H9 (cell line): ENCODE measurements around the gene ITGB2. TPM values are rescaled to one million over a fixed set of nuclear protein-coding genes. Genes with fewer than 3 reads are reported as not detected.

ENCODE experiments used
- DNase-seq: peaks from one replicate; pipeline ENCODE4 v3.0.0-alpha.2; 2017
- H2AFZ ChIP-seq: one replicate; pipeline ENCODE4 v1.6.1; 2013; ENCODE audit warnings: mild to moderate bottlenecking, low read length, control low read depth, moderate library complexity
- H2AK5ac ChIP-seq: 2 replicates; pipeline ENCODE4 v1.6.1; 2013; ENCODE audit warnings: low read length, control low read depth, mixed read lengths; ENCODE audit not compliant: insufficient read length
- H2BK120ac ChIP-seq: one replicate; pipeline ENCODE4 v1.6.1; 2013; ENCODE audit warnings: low read depth, mild to moderate bottlenecking, low read length, control low read depth, inconsistent platforms; ENCODE audit not compliant: poor library complexity, severe bottlenecking
- H2BK12ac ChIP-seq: 2 replicates; pipeline ENCODE4 v1.6.1; 2013; ENCODE audit warnings: low read length, control low read depth, mixed read lengths, low read depth; ENCODE audit not compliant: insufficient read length
- H2BK15ac ChIP-seq: 2 replicates; pipeline ENCODE4 v1.6.1; 2013; ENCODE audit warnings: low read depth, low read length, control low read depth
- H2BK20ac ChIP-seq: one replicate; pipeline ENCODE4 v1.6.1; 2013; ENCODE audit warnings: low read depth, mild to moderate bottlenecking, low read length, control low read depth, inconsistent platforms; ENCODE audit not compliant: poor library complexity, severe bottlenecking
- H2BK5ac ChIP-seq: 2 replicates; pipeline ENCODE4 v1.6.1; 2013; ENCODE audit warnings: low read length, control low read depth, mixed read lengths; ENCODE audit not compliant: insufficient read length
- H3K14ac ChIP-seq: 2 replicates; pipeline ENCODE4 v1.6.1; 2013; ENCODE audit warnings: low read length, control low read depth; ENCODE audit not compliant: insufficient read depth
- H3K18ac ChIP-seq: 2 replicates; pipeline ENCODE4 v1.6.1; 2013; ENCODE audit warnings: low read depth, mild to moderate bottlenecking, mixed read lengths, low read length, control low read depth; ENCODE audit not compliant: insufficient read length
- H3K23ac ChIP-seq: 2 replicates; pipeline ENCODE4 v1.6.1; 2013; ENCODE audit warnings: low read length, control low read depth, mixed read lengths, low read depth; ENCODE audit not compliant: insufficient read length
- H3K23me2 ChIP-seq: 2 replicates; pipeline ENCODE4 v1.6.1; 2013; ENCODE audit warnings: low read depth, mild to moderate bottlenecking, mixed read lengths, low read length, control low read depth; ENCODE audit not compliant: insufficient read length, poor library complexity, severe bottlenecking
- H3K27ac ChIP-seq: 2 replicates; pipeline ENCODE4 v1.5.1; 2013; ENCODE audit warnings: low read length, control low read depth, mixed read lengths, low read depth; ENCODE audit not compliant: insufficient read length
- H3K27me3 ChIP-seq: 2 replicates; pipeline ENCODE4 v1.6.1; 2013; ENCODE audit warnings: low read length, control low read depth, inconsistent platforms; ENCODE audit not compliant: insufficient read depth
- H3K4ac ChIP-seq: 2 replicates; pipeline ENCODE4 v1.6.1; 2013; ENCODE audit warnings: low read depth, mild to moderate bottlenecking, control low read depth, inconsistent platforms, low read length, moderate library complexity
- H3K4me1 ChIP-seq: 2 replicates; pipeline ENCODE4 v1.6.1; 2013; ENCODE audit warnings: low read length, control low read depth, inconsistent platforms; ENCODE audit not compliant: insufficient read depth
- H3K4me2 ChIP-seq: 2 replicates; pipeline ENCODE4 v1.6.1; 2013; ENCODE audit warnings: low read length, control low read depth, mixed read lengths; ENCODE audit not compliant: insufficient read length, insufficient read depth
- H3K56ac ChIP-seq: 2 replicates; pipeline ENCODE4 v1.6.1; 2013; ENCODE audit warnings: low read depth, mild to moderate bottlenecking, mixed read lengths, low read length, control low read depth; ENCODE audit not compliant: insufficient read length
- H3K79me1 ChIP-seq: 2 replicates; pipeline ENCODE4 v1.6.1; 2013; ENCODE audit warnings: low read depth, mild to moderate bottlenecking, moderate library complexity, low read length, control low read depth, inconsistent platforms; ENCODE audit not compliant: insufficient read depth, poor library complexity, severe bottlenecking
- H3K79me2 ChIP-seq: 2 replicates; pipeline ENCODE4 v1.6.1; 2013; ENCODE audit warnings: low read length, control low read depth, inconsistent platforms; ENCODE audit not compliant: insufficient read depth
- H3K9ac ChIP-seq: 2 replicates; pipeline ENCODE4 v1.6.1; 2013; ENCODE audit warnings: low read length, control low read depth, mixed read lengths; ENCODE audit not compliant: insufficient read length; ENCODE audit errors: extremely low read depth
- H3K9me3 ChIP-seq: one replicate; pipeline ENCODE4 v1.6.1; 2013; ENCODE audit warnings: low read depth, low read length, inconsistent platforms; ENCODE audit not compliant: control insufficient read depth
- H3T11ph ChIP-seq: one replicate; pipeline ENCODE4 v1.6.1; 2013; ENCODE audit warnings: mild to moderate bottlenecking, low read length, control low read depth, inconsistent platforms
- H4K20me1 ChIP-seq: one replicate; pipeline ENCODE4 v1.6.1; 2013; ENCODE audit not compliant: control insufficient read depth, insufficient read length, insufficient read depth
- H4K5ac ChIP-seq: 2 replicates; pipeline ENCODE4 v1.6.1; 2013; ENCODE audit warnings: low read depth, mild to moderate bottlenecking, mixed read lengths, low read length, control low read depth; ENCODE audit not compliant: insufficient read length
- H4K8ac ChIP-seq: replicated peaks from 2 replicates; pipeline ENCODE4 v1.6.1; 2013; ENCODE audit warnings: low read length, control low read depth, mixed read lengths, low read depth; ENCODE audit not compliant: insufficient read length
- H4K91ac ChIP-seq: 2 replicates; pipeline ENCODE4 v1.6.1; 2013; ENCODE audit warnings: low read depth, mild to moderate bottlenecking, moderate library complexity, mixed read lengths, low read length, control low read depth; ENCODE audit not compliant: insufficient read length
- H3K27ac Mint-ChIP-seq, 3 experiments: 2 replicates in 2 of 3; 3 replicates in 1 of 3; pipeline ENCODE4 v1.8.0; 2020 to 2021; ENCODE audit warnings: mixed read lengths in 3 of 3, mild to moderate bottlenecking in 1 of 3, moderate library complexity in 1 of 3
- H3K27me3 Mint-ChIP-seq: 2 replicates; pipeline ENCODE4 v1.8.0; 2021; ENCODE audit warnings: low read depth, mild to moderate bottlenecking, moderate library complexity, mixed read lengths
- H3K36me3 Mint-ChIP-seq, 3 experiments: 2 replicates in 2 of 3; 3 replicates in 1 of 3; pipeline ENCODE4 v1.8.0; 2020 to 2021; ENCODE audit warnings: low read depth in 3 of 3, mixed read lengths in 3 of 3; ENCODE audit not compliant: insufficient read depth in 1 of 3
- H3K4me1 Mint-ChIP-seq, 2 experiments: 2 replicates each; pipeline ENCODE4 v1.8.0; 2020; ENCODE audit warnings: mixed read lengths in 2 of 2
- H3K4me3 Mint-ChIP-seq, 2 experiments: 2 replicates in 1 of 2; 3 replicates in 1 of 2; pipeline ENCODE4 v1.8.0; 2020 to 2021; ENCODE audit warnings: mild to moderate bottlenecking in 2 of 2, mixed read lengths in 2 of 2, moderate library complexity in 1 of 2
- H3K9me3 Mint-ChIP-seq, 2 experiments: 2 replicates in 1 of 2; 3 replicates in 1 of 2; pipeline ENCODE4 v1.8.0; 2020; ENCODE audit warnings: mild to moderate bottlenecking in 2 of 2, mixed read lengths in 2 of 2, moderate library complexity in 1 of 2
- WGBS: extraction: QIAGEN DNeasy Blood & Tissue Kit; methylation state at CpG from one replicate; pipeline ENCODE4 v1.1.7; 2013; ENCODE audit warnings: missing lambda C conversion rate, low lambda C conversion rate, mixed read lengths; ENCODE audit not compliant: insufficient read length; ENCODE audit errors: extremely low coverage; 5-methylcytosine and 5-hydroxymethylcytosine counted together
- total RNA-seq: library from RNA; stranded (reverse); gene quantifications from 2 replicates; pipeline ENCODE4 v1.2.1, GENCODE V29; 2021
- TF ChIP-seq, protein P1 (sequence below): fragments of 200-600 bp; sonication (generic); conservative IDR thresholded peaks from 3 replicates; pipeline ENCODE4 v1.8.0; 2021; ENCODE audit warnings: antibody characterized with exemption, mild to moderate bottlenecking

The ITGB2 gene
- total RNA-seq, 1 experiment from 2014 or later = 1.1 TPM

DNA sequence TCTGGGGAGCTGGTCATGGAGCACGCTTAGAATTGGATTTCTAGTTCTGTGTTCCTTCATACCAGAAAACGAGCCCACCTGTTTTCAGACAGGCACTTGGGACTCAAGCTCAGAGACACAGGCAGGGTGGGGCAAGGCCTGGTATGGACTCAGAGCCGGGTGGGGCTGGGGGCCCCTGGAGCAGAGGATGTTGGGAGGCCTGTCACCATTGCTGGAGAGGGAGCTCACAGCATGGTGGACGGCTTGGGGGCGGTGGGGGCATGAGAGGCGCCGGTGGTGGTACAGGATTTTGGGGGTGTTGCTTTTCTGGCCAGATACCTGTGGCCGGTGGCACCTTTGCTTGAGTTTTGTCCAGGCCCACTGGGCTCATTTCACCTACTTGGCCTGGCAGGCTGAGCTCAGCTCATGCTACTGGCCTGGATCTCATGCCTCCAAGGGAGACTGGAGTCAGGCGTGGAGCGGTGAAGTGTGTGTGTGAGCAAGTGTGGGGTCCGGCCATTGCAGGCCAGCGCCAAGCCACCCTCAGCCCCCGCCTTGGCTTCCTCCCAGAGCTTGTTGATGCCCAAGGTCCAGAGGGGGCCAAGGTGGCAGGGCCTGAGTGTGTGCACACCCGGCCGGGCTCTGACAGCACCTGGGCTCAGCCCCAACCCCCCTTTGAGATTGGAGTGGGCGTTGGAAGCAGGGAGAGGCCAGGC lies 27.9 kb upstream of the ITGB2 start:
- Histone ChIP-seq H3K4ac (no peak overlapping the region), H4K5ac (no peak overlapping the region), H3K14ac (no peak overlapping the region), H3K27me3 (no peaks in the 10 kb centered on the region), H2BK20ac (no peak overlapping the region), H3K18ac (no peak overlapping the region), H4K20me1 (no peaks in the 10 kb centered on the region), H2AFZ (no peak overlapping the region), H3K4me2 (no peak overlapping the region), H3K9me3 (no peaks in the 10 kb centered on the region), H3K23ac (no peak overlapping the region), H2AK5ac (no peak overlapping the region), H2BK120ac (no peak overlapping the region), H4K91ac (no peak overlapping the region), H3K27ac (no peak overlapping the region), H2BK15ac (no peak overlapping the region), H3K23me2 (no peaks in the 10 kb centered on the region), H3K4me1 (no peaks in the 10 kb centered on the region), H2BK5ac (no peak overlapping the region), H3K9ac (no peak overlapping the region), H3K79me2 (peaks cover 39% of the 10 kb centered on the region; the same call in 1 of the 2 replicates), H2BK12ac (no peak overlapping the region), H3K56ac (no peak overlapping the region), H3T11ph (no peak overlapping the region), H4K8ac (no peak overlapping the region), H3K79me1 (no peaks in the 10 kb centered on the region)
- Mint-ChIP-seq H3K4me3 (no peak overlapping the region), H3K4me1 (peaks cover 2 to 4% of the 10 kb centered on the region in 2 experiments; a peak in 3 of 4 replicates), H3K27ac (no peak overlapping the region; a peak in 1 of 7 replicates), H3K36me3 (peaks cover 26 to 37% (median 35%) of the 10 kb centered on the region in 3 experiments; a peak in 6 of 7 replicates), H3K27me3 (peaks cover 2% of the 10 kb centered on the region; the same call in 1 of the 2 replicates), H3K9me3 (no peaks in the 10 kb centered on the region)
- WGBS = no CpG with 5 or more reads among the region's 16 CpGs
- DNase-seq = no peak
- TF ChIP-seq, protein P1, sequence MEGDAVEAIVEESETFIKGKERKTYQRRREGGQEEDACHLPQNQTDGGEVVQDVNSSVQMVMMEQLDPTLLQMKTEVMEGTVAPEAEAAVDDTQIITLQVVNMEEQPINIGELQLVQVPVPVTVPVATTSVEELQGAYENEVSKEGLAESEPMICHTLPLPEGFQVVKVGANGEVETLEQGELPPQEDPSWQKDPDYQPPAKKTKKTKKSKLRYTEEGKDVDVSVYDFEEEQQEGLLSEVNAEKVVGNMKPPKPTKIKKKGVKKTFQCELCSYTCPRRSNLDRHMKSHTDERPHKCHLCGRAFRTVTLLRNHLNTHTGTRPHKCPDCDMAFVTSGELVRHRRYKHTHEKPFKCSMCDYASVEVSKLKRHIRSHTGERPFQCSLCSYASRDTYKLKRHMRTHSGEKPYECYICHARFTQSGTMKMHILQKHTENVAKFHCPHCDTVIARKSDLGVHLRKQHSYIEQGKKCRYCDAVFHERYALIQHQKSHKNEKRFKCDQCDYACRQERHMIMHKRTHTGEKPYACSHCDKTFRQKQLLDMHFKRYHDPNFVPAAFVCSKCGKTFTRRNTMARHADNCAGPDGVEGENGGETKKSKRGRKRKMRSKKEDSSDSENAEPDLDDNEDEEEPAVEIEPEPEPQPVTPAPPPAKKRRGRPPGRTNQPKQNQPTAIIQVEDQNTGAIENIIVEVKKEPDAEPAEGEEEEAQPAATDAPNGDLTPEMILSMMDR = no peak
